KMS-11 (cell line): ENCODE measurements around the gene RAPGEF2.

Source experiments
- H2AFZ ChIP-seq: fragments of 200-600 bp; sonication (generic); 2 replicates; pipeline ENCODE4 v1.6.1; 2016; ENCODE audit warnings: antibody characterized with exemption, mixed run types, low read depth
- H3K27ac ChIP-seq: fragments of 200-600 bp; sonication (generic); 2 replicates; pipeline ENCODE4 v1.6.1; 2016; ENCODE audit warnings: mild to moderate bottlenecking, mixed run types
- H3K27me3 ChIP-seq: fragments of 200-600 bp; sonication (generic); 2 replicates; pipeline ENCODE4 v1.6.1; 2017; ENCODE audit warnings: mild to moderate bottlenecking, low read depth, mixed run types, moderate library complexity; ENCODE audit not compliant: insufficient read depth
- H3K36me3 ChIP-seq: fragments of 200-600 bp; sonication (generic); 2 replicates; pipeline ENCODE4 v1.6.1; 2017; ENCODE audit warnings: mild to moderate bottlenecking, mixed run types; ENCODE audit not compliant: insufficient read depth
- H3K4me1 ChIP-seq: fragments of 200-600 bp; sonication (generic); 2 replicates; pipeline ENCODE4 v1.6.1; 2016; ENCODE audit warnings: mild to moderate bottlenecking, low read depth, mixed run types; ENCODE audit not compliant: poor library complexity, severe bottlenecking
- H3K4me2 ChIP-seq: fragments of 200-600 bp; sonication (generic); 2 replicates; pipeline ENCODE4 v1.7.0; 2016; ENCODE audit warnings: mild to moderate bottlenecking, mixed run types
- H3K4me3 ChIP-seq: fragments of 200-600 bp; sonication (generic); IDR thresholded peaks from 2 replicates; pipeline ENCODE4 v1.6.1; 2017; ENCODE audit warnings: low read depth, low read length, mixed read lengths; ENCODE audit not compliant: insufficient read depth
- H3K79me2 ChIP-seq: fragments of 200-600 bp; sonication (generic); 2 replicates; pipeline ENCODE4 v1.6.1; 2016; ENCODE audit warnings: low read depth, mixed run types; ENCODE audit not compliant: insufficient read depth
- H3K9ac ChIP-seq: fragments of 200-600 bp; sonication (generic); 2 replicates; pipeline ENCODE4 v1.6.1; 2016; ENCODE audit warnings: mild to moderate bottlenecking, mixed run types
- H4K20me1 ChIP-seq: fragments of 200-600 bp; sonication (generic); 2 replicates; pipeline ENCODE4 v1.6.1; 2016; ENCODE audit warnings: mild to moderate bottlenecking, mixed run types; ENCODE audit not compliant: insufficient read depth
- TF ChIP-seq, protein P1 (sequence below): fragments of 200-600 bp; sonication (generic); conservative IDR thresholded peaks from 2 replicates; pipeline ENCODE4 v1.6.1; 2017; ENCODE audit warnings: low read depth, mild to moderate bottlenecking, antibody characterized with exemption, low read length, moderate library complexity, mixed read lengths

The RAPGEF2 gene

DNA sequence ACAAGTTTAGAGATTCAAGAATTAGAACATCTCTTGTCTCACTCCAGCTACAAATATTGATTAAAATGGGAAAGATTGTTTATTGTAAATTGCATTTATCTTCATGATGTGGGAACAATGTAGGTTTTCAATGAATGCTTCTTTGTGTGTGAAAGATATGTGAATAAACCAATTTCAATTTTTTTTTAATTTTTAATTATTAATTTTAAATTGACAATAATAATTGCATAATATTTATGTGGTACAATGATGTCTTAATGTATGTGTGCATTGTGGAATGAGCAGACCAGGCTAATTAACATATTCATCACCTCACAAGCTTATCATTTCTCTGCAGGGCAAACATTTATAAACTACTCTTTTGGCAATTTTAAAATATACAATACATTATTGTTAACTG is 281.1 kb downstream of the RAPGEF2 start:
- TF ChIP-seq, protein P1, sequence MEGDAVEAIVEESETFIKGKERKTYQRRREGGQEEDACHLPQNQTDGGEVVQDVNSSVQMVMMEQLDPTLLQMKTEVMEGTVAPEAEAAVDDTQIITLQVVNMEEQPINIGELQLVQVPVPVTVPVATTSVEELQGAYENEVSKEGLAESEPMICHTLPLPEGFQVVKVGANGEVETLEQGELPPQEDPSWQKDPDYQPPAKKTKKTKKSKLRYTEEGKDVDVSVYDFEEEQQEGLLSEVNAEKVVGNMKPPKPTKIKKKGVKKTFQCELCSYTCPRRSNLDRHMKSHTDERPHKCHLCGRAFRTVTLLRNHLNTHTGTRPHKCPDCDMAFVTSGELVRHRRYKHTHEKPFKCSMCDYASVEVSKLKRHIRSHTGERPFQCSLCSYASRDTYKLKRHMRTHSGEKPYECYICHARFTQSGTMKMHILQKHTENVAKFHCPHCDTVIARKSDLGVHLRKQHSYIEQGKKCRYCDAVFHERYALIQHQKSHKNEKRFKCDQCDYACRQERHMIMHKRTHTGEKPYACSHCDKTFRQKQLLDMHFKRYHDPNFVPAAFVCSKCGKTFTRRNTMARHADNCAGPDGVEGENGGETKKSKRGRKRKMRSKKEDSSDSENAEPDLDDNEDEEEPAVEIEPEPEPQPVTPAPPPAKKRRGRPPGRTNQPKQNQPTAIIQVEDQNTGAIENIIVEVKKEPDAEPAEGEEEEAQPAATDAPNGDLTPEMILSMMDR = no peak

DNA sequence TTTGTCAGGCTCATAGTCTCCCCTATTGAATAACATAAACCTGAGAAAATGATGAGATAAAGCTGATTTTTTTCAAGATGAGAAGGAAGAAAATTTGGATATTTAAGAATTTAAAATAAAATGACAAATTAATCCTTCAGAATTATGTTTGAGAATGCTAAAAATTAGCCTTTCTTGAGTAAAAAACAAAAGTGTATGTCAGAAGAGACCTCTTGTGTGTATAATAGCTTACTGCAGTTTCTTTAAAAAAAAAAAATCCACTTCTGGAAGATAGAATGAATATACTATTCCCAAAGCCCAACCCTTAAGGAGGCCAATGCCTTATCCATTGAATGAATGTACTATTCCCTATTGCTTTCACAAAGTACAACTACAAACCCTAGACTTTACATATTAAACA is 281.8 kb downstream of the RAPGEF2 start:
- H3K36me3 ChIP-seq = no peaks in the 10 kb centered on the region
- no peaks in the 10 kb centered on the region for H3K4me1 ChIP-seq
- no peak overlapping the region for H3K4me3 ChIP-seq
- no peaks in the 10 kb centered on the region for H4K20me1 ChIP-seq
- H3K9ac ChIP-seq = no peak overlapping the region
- H3K27me3 ChIP-seq = no peaks in the 10 kb centered on the region
- H2AFZ ChIP-seq = no peak overlapping the region
- no peak overlapping the region for H3K27ac ChIP-seq
- H3K79me2 ChIP-seq = no peaks in the 10 kb centered on the region
- H3K4me2 ChIP-seq = no peak overlapping the region
- TF ChIP-seq, protein P1 = no peak

More for the DNA sequence above, 281.1 kb downstream of the RAPGEF2 start:
- Histone ChIP-seq H3K4me2 (no peak overlapping the region), H2AFZ (no peak overlapping the region), H3K4me1 (no peaks in the 10 kb centered on the region), H3K4me3 (no peak overlapping the region), H3K79me2 (no peaks in the 10 kb centered on the region), H4K20me1 (no peaks in the 10 kb centered on the region), H3K27me3 (no peaks in the 10 kb centered on the region), H3K27ac (no peak overlapping the region), H3K9ac (no peak overlapping the region), H3K36me3 (no peaks in the 10 kb centered on the region)

DNA sequence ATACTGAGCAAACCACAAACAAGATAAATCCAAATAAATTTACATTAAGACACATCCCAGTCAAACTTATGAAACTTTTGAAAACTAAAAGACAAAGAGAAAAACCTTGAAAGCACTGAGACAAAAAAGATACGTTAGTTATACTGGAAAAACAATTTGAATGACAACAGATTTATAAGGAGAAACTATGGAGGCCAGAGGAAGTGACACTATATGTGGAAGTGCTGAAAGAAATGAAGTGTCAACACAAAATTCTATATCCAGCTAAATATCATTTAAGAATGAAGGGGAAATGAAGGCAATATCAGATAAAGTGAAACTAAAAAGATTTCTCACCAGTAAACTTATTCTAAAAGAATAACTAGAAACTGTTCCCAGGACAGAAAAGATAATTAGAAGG is 283.7 kb downstream of the RAPGEF2 start:
- TF ChIP-seq, protein P1 = no peak
- Histone ChIP-seq H4K20me1 (no peaks in the 10 kb centered on the region), H3K9ac (no peak overlapping the region), H3K27ac (no peak overlapping the region), H3K36me3 (no peaks in the 10 kb centered on the region), H3K27me3 (no peaks in the 10 kb centered on the region), H2AFZ (no peak overlapping the region), H3K79me2 (no peaks in the 10 kb centered on the region), H3K4me2 (no peak overlapping the region), H3K4me3 (no peak overlapping the region), H3K4me1 (no peaks in the 10 kb centered on the region)

DNA sequence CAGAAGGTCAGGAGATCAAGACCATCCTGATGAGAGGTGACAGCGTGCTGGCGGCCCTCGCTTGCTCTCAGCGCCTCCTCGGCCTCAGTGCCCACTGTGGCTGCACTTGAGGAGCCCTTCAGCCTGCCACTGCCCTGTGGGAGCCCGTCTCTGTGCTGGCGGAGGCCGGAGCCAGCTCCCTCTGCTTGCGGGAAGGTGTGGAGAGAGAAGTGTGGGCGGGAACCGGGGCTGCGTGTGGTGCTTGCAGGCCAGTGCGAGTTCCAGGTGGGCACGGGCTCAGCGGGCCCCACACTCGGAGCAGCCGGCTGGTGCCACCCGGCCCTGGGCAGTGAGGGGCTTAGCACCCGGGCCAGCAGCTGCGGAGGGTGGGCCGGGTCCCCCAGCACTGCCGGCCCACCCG is 286.9 kb downstream of the RAPGEF2 start:
- Histone ChIP-seq H2AFZ (no peak overlapping the region), H3K27me3 (no peaks in the 10 kb centered on the region), H3K36me3 (no peaks in the 10 kb centered on the region), H3K4me1 (no peaks in the 10 kb centered on the region), H3K79me2 (no peaks in the 10 kb centered on the region), H3K9ac (no peak overlapping the region), H3K4me2 (no peak overlapping the region), H3K27ac (no peak overlapping the region), H3K4me3 (no peak overlapping the region), H4K20me1 (no peaks in the 10 kb centered on the region)
- TF ChIP-seq, protein P1 = no peak
